Testis (tissue), 2 donors: ENCODE data around the gene LPCAT2.

Experiments
- POLR2A ChIP-seq: fragments of 450-650 bp; IDR thresholded peaks from one replicate; pipeline ENCODE4 v1.6.1; 2017; ENCODE audit warnings: antibody characterized with exemption, mild to moderate bottlenecking, moderate library complexity
- TF ChIP-seq, protein P1 (sequence below), 3 experiments: fragments of 450-650 bp in 2 of 3; fragments of 200-600 bp in 1 of 3; sonication (generic) in 1 of 3; IDR thresholded peaks; one replicate each; pipeline ENCODE4 v1.5.1; 2016 to 2019; ENCODE audit warnings: antibody characterized with exemption in 3 of 3, mild to moderate bottlenecking in 2 of 3, moderate library complexity in 1 of 3

DNA sequence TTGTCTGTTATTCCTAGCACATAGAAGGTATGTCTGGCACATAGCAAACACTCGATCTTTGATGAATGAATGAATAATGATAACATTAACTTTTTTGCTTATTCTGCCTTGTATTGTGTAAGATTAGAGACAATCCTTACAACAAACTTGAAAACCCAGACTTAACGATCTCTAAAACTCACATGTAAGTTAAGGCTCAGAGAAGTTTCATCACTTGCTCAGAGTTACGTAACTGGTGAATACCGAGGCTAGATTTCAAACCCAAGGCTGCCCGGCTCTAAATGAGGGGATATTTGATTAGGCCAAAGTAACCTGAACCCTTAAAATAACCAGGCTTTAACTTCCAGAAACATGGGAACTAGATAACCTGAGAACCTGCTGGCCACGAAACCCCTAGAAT lies 79.9 kb downstream of the LPCAT2 start:
- TF ChIP-seq, protein P1, sequence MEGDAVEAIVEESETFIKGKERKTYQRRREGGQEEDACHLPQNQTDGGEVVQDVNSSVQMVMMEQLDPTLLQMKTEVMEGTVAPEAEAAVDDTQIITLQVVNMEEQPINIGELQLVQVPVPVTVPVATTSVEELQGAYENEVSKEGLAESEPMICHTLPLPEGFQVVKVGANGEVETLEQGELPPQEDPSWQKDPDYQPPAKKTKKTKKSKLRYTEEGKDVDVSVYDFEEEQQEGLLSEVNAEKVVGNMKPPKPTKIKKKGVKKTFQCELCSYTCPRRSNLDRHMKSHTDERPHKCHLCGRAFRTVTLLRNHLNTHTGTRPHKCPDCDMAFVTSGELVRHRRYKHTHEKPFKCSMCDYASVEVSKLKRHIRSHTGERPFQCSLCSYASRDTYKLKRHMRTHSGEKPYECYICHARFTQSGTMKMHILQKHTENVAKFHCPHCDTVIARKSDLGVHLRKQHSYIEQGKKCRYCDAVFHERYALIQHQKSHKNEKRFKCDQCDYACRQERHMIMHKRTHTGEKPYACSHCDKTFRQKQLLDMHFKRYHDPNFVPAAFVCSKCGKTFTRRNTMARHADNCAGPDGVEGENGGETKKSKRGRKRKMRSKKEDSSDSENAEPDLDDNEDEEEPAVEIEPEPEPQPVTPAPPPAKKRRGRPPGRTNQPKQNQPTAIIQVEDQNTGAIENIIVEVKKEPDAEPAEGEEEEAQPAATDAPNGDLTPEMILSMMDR (IDR thresholded peaks at IDR 0.05): no peak
- no peak for TF ChIP-seq POLR2A
